ENCODE results near the gene CERS1.
"Not testable (repeated sequence)": the region's sequence is repeated elsewhere in the genome, so short reads cannot be mapped to it uniquely, and the experiment has no call there.

Gene CERS1

GRCh38 chr19:18919086-18919899 is 23.3 kb upstream of the CERS1 start, which contains the start of the genes COPE and DDX49:
TSS of gene COPE (minus strand) at chr19:18919387. CDS start at chr19:18919348, 39 bp downstream.
TSS of gene DDX49 (plus strand) at chr19:18919715. CDS start at chr19:18919742, 27 bp downstream.
- DNase-seq (ENCODE audit: low spot score) = peak; percentile 100

DNA sequence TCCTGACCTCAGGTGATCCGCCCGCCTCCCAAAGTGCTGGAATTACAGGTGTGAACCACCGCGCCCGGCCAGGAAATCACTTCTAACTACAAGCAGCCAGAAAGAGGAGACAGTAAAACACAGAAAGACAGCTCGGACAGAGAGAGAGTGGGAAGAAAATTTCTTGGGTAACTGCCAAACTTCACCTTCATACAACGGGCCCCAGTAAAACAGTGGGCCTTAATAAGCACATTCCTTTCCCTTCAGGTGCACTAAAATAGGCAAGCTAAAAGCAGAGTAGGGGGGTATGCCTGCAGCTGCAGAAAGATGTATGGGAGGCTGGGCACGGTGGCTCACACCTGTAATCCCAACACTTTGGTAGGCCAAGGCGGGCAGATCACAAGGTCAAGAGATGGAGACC is 21.6 kb upstream of the CERS1 start:
- not testable (repeated sequence) for DNase-seq (ENCODE audit: low spot score)

DNA sequence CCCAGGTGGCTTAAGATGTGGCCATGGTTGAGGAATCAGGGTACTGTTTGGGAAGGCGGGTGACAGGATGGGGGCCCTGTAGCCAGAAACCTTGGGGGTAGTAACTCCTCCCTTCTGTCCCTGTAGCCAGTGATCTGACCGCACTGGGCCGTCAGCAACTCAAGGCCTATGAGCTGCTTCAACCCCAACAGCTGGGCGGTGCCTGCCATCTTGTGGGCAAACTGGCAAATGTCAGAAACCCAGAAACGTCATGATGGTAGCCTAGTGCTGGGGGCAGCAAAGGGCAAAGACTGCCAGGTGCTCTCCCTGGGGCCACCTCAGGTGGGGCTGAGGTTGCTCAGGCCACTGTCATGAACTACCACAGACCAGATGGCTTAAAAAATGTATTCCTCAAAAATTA is 19.7 kb upstream of the CERS1 start:
- peak; percentile 57 for DNase-seq (ENCODE audit: low spot score)

GRCh38 chr19:18913466-18913865 is 17.5 kb upstream of the CERS1 start:
- no peak for DNase-seq (ENCODE audit: low spot score)

DNA sequence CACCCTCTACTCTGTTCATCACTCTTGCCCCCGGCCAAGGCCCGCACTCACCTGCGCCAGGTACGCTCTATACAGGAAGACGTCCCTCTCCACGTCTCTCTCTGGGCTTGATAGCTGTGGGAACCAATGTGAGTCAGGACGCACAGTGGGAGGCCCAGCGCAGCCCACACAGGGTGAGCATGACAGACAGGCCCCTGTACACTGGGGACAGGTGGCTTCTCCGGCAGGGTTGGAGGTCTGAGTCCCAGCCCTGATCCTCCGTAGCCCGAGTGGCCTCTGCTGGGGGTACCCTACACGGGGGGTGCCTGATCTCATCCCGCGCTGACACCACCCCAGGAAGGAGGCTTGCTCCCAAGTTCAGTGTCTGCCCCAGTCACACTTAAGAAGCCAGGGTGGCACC is 17.0 kb upstream of the CERS1 start:
- no peak for DNase-seq (ENCODE audit: low spot score)

DNA sequence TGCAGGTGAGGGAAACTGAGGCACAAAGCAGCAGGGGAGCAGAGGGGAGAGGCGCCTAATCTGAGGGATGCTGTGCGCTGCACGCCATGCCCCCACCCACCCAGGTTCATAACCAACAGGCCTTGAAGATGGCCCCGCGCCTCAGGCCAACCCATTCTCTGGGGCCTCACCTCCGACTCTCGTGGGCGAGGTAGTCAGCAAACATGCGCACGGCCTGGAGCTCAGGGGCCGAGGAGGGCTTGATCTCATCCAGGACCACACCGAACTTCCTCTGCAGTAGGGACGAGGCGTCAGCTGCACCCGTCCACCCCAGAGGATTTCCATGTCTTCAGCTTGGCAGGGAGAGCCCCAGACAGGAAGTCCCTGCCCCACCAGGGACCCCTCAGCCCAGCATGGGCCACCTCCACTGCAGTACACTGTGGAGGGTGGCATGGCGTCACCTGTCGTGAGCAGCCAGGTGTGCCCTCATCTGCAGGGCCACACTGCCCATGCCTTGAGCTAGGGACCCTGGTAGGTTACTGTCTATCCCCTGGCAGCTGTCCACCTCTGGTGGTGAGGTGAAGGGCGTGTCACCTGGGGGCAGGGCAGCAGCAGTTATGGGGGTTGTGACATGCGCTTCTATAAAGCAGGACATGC is 15.0 kb upstream of the CERS1 start:
- no peak for DNase-seq (ENCODE audit: low spot score)

DNA sequence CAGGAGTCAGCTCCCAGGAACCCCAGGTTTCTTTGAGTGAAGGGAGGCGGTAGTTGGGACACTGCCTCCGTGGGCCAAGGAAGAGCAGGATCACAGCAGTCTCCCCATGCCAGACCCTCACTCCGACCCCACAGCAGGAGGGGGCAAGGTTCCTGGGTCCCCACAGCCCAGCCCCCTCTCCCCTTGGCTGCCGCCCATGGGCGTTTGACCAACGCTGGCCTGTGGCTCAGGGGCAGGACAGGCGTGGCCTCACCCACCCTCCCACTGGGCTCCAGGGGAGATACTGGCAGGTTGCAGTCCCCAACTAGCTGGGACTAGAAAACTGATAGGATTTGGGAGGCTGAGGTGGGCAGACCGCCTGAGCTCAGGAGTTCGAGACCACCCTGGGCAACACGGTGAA is 14.1 kb upstream of the CERS1 start:
- DNase-seq (ENCODE audit: low spot score) = no peak

DNA sequence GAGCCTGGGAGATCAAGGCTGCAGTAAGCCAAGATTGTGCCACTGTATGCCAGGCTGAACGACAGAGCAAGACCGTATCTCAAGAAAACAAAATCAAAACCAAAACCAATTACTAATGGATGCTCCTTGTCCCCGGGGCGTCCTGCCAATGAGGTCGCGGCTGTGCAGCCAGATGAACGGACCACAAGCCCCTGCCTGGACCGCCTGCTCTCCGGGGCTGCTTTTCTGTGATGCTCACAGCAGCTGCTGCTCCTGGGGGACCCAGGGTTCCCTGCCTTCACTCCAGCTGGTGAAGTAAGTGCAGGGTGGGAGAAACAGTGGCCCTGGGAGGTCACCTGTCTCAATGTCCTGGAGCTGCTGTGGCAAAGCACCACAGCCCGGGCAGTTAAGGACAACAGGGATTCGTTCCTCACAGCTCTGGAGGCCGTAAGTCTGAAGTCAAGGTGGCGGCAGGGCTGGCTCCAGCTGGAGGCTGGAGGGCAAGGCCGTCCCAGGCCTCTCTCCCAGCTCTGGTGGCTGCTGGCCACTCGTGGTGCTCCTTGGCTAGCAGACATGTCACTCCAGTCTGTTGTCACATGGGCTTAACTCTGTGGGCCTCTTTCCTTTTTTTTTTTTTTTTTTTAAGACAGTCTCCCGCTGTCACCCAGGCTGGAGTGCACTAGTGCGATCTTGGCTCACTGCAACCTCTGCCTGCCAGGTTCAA is 13.1 kb upstream of the CERS1 start:
- no peak for DNase-seq (ENCODE audit: low spot score)

DNA sequence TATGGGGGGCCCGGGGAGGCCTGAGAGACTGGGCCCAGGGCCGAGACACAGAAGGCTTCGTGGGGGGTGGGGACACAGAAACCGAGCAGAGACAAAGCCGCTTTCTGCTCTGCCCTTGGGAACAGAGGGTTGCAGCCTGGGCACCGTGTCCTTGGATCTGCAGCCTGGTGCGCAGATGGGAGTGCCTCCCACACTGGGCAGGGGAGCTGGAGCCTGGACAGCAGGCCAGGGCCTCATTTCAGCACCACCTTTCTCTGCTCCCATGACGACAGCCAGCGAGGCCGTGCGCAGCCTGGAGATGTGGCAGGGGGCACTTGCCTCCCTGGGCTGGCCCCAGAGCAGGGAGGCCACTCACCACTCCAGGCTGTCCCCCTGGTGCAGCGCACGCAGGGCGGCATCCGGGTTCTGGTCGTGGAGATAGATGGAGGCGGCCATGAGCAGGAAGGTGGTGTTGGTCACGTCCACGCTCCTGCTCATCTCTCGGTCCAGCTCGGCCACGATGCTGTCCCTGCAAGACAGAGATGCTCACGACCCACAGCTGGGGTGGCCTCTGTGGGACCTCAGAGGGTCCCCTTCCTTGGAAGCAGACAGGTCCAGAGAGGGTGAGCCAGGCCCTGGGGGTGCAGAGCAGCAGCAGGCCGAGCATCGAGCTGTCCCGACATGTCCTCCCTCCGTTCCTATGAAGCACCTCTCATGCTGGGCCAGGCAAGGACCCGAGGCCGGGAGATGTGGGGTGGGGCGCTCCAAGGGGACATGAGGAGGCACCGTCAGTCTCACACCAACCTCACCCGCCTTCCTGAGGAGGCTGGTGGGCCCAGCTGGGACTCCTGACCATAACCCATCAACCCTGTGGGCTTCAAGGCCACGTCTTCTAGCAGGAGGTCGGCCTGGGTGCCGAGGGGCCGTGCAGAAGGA is 10.9 kb upstream of the CERS1 start:
- peak; percentile 36 for DNase-seq (ENCODE audit: low spot score)

DNA sequence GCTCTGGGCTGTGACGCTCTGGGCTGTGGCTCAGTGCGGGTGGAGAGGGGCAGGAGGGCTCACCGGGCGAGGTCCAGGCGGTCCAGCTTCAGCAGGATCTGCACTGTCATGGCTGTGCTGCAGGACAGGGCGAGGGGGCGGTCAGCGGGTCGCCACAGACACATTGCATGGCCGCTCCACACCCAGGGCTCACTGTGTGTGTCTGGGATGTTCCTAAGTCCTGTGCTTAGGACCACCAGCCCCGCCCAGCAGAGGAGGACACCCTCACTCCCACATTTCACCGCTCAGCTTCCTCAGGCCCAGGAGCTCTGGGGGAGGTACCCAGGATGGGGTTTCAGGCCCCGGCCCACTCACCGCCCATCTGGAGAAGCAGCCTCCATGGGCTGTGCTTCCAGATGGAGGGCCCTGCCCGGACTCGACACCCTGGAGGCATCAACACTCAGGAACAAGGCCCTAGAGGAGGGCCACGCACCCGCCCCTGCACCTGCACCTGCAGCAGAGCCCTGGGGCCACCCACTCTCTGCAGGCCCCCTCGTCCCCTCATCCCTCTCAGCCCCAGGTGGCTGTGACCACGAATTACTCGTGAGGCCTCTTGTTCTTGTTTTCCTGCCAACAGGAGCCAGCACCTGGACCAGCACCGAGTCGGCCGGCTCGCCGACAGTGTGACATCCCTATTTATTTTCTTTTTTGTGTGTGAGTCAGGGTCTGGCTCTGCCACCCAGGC is 9.7 kb upstream of the CERS1 start:
- DNase-seq (ENCODE audit: low spot score) = no peak

DNA sequence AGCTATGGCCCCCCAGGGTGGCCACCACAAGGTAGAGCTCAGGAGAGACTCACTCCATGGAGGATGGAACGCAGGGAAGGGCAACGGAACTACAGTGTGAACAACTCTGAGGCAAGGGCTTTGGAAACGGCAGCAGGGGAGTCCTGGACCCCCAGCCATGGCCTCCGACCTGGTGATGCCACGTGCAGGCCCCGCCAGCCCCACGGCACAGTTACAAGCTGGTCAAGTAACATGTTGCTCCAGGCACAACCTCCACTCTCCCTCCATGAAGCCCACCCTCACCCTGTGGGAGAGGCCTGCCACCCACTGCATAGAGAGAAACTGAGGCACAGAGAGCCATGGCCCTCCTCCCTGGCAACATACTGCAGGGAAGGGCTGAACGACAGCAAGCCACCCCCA is 9.1 kb upstream of the CERS1 start:
- DNase-seq (ENCODE audit: low spot score) = no peak

GRCh38 chr19:18904334-18905057 is 8.5 kb upstream of the CERS1 start:
- DNase-seq (ENCODE audit: low spot score) = no peak

DNA sequence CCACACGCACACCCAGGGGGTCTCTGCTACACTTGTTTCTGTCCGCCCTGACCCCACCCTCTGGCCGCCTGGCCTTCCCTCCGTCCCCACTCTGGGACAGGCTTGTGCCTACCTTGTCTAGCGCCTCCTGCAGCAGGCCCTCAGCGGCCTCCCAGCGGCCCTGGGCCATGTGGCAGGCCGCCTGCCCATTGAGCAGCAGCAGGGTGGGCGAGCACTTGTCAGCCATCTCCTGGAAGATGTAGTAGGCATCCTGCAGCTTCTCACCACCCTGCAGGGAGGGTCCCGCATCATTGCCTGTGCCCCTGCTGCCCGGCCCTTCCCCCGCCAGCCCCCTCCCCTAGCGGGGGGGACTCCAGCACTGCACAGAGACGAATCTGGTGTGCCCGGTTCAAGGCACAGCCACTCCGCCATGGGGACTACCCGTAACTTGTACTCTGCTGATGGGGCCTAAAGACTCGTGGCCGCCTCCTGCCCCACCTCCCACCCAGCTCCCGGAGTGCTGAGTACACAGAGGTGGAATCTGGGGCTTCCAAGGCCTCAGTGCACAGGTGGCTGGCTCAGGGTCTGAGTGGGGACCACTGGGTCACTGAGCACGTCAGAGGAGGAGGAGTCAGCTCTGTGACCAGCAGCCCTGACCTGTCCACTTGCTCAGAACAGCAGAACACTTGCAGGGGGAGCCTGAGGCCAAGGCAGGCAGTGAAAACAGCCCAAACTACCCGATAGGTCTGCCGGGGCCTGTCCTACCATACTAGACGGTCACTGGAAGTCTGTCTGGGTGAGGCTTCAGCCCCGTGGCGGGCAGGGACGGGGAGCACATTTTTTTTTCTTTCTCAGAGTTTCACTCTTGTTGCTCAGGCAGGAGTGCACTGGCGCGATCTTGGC is 7.4 kb upstream of the CERS1 start:
- DNase-seq (ENCODE audit: low spot score) = no peak

DNA sequence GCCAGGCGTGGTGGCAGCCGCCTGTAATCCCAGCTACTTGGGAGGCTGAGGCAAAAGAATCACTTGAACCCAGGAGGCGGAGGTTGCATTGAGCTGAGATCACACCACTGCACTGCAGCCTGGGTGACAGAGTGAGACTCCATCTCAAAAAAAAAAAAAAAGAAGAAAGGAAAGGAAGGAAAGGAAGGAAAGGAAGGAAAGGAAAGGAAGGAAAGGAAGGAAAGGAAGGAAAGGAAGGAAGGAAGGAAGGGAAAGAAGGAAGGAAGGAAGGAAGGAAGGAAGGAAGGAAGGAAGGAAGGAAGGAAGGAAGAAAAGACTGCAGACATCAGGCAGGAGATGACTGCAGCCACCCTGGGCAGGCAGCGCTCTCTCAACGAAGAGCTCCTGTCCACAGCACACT is 6.6 kb upstream of the CERS1 start:
- not testable (repeated sequence) for DNase-seq (ENCODE audit: low spot score)

GRCh38 chr19:18901491-18901890 is 5.5 kb upstream of the CERS1 start:
- no peak for DNase-seq (ENCODE audit: low spot score)

GRCh38 chr19:18900700-18901481 is 4.9 kb upstream of the CERS1 start:
- DNase-seq (ENCODE audit: low spot score) = no peak

DNA sequence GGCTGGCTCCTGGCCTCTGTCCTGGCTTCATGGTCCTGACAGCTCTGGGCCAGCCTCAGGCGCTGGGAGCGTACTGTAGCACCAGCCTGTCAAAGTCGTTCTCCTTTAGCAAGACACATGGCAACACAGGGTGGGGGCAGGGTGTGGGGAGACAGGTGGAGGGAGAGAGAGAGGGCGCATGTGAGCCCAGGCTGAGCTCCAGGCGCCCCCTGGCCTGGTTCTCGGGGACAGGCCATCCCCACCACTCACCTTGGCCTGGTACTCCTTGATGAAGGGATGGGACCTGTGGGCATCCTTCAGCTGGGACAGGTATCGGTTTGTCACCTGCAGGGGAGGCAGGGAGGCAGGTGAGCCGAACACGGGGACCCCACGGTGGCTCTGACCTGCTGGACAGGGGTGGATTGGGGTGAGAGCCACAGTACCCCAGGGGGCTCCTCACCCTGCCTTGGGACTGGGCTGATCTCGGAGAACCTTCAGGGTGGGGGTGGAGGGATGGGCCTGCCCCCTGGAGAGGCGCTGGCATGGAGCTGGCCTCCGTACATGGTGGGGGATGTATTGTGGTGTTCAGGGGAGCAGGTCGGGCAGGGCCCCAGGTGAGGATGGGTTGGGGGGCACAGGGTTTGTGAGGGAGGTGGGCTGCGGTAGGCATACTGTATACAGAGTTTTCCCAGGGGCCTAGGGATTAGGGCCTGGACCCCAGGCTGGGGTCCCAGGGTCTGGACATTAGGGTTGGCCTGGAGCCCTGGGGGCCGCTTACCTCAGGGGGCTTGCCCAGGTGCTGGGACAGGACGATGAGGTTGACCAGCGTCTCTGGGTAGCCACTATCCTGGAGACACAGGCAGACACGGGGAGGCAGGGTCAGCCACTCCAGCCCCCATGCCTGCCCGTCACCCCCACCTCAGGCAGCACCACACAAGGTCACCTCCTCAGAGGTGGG is 3.9 kb upstream of the CERS1 start:
- DNase-seq (ENCODE audit: low spot score) = no peak

Measured in cerebellar cortex (tissue), 1 donor.